Measurements from ENCODE around the gene DGKB. TPM values are rescaled to one million over a fixed set of nuclear protein-coding genes. Genes with fewer than 3 reads are reported as not detected.

The DGKB gene
- total RNA-seq, 2 donors from 2014 or later, result not detected

- no peak for ATAC-seq (replicated peaks)
- H3K4me3 Mint-ChIP-seq, result no peak overlapping the region
- H3K9me3 Mint-ChIP-seq, result no peaks in the 10 kb centered on the region
These were observed 488.1 kb downstream of the DGKB start for GRCh38 chr7:14414274-14414986.

GRCh38 chr7:14407246-14408015 lies 495.1 kb downstream of the DGKB start:
- no peaks in the 10 kb centered on the region for H3K9me3 Mint-ChIP-seq
- no peak overlapping the region for H3K4me3 Mint-ChIP-seq
- no peaks in the 10 kb centered on the region for H3K4me1 Mint-ChIP-seq
- H3K27ac Mint-ChIP-seq, result no peak overlapping the region
- no peaks in the 10 kb centered on the region for H3K36me3 Mint-ChIP-seq (ENCODE audit: low read depth)
- no peaks in the 10 kb centered on the region for H3K27me3 Mint-ChIP-seq
- no peak for ATAC-seq (replicated peaks)

More at GRCh38 chr7:14414274-14414986, 488.1 kb downstream of the DGKB start:
- no peak overlapping the region for H3K27ac Mint-ChIP-seq
- no peaks in the 10 kb centered on the region for H3K36me3 Mint-ChIP-seq (ENCODE audit: low read depth)
- H3K27me3 Mint-ChIP-seq, result no peaks in the 10 kb centered on the region
- no peaks in the 10 kb centered on the region for H3K4me1 Mint-ChIP-seq

- Mint-ChIP-seq H3K9me3 (no peaks in the 10 kb centered on the region), H3K36me3 (ENCODE audit: low read depth) (no peaks in the 10 kb centered on the region), H3K4me3 (no peak overlapping the region), H3K4me1 (no peaks in the 10 kb centered on the region), H3K27ac (no peak overlapping the region), H3K27me3 (no peaks in the 10 kb centered on the region)
- ATAC-seq (replicated peaks), result peak; percentile 79
These were observed 499.0 kb downstream of the DGKB start for GRCh38 chr7:14403587-14403986.

GRCh38 chr7:14400271-14400670 lies 502.3 kb downstream of the DGKB start:
- no peak overlapping the region for H3K27ac Mint-ChIP-seq
- no peak overlapping the region for H3K4me3 Mint-ChIP-seq
- ATAC-seq (replicated peaks), result no peak
- no peaks in the 10 kb centered on the region for H3K27me3 Mint-ChIP-seq
- no peaks in the 10 kb centered on the region for H3K36me3 Mint-ChIP-seq (ENCODE audit: low read depth)
- H3K9me3 Mint-ChIP-seq, result no peaks in the 10 kb centered on the region
- H3K4me1 Mint-ChIP-seq, result no peaks in the 10 kb centered on the region

GRCh38 chr7:14398526-14398925 lies 504.0 kb downstream of the DGKB start:
- Mint-ChIP-seq H3K27ac (no peak overlapping the region), H3K27me3 (no peaks in the 10 kb centered on the region), H3K9me3 (no peaks in the 10 kb centered on the region), H3K4me1 (no peaks in the 10 kb centered on the region), H3K4me3 (no peak overlapping the region), H3K36me3 (ENCODE audit: low read depth) (no peaks in the 10 kb centered on the region)
- no peak for ATAC-seq (replicated peaks)

DNA sequence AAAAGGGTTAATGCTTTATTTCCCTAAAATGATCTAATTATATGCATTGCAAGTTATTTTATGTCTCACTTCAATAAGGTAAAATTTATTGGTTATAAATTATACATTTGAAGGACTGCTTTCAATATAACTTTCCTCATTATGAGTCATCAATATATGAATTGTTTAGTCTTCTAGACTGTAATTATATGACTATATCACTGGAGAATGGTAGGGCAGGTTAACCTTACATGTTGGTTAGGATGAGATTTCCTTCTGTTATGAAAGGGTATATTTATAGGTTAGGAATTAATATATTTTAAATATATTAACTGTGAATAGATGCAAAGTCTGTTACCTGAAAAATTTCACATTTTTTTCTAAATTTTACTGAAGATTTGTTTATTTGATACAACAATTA lies 506.7 kb downstream of the DGKB start:
- Mint-ChIP-seq H3K4me1 (no peaks in the 10 kb centered on the region), H3K36me3 (ENCODE audit: low read depth) (no peaks in the 10 kb centered on the region), H3K27ac (no peak overlapping the region), H3K4me3 (no peak overlapping the region), H3K9me3 (no peaks in the 10 kb centered on the region), H3K27me3 (no peaks in the 10 kb centered on the region)
- ATAC-seq (replicated peaks), result no peak

- Mint-ChIP-seq H3K4me3 (no peak overlapping the region), H3K36me3 (ENCODE audit: low read depth) (no peaks in the 10 kb centered on the region), H3K27ac (no peak overlapping the region), H3K27me3 (no peaks in the 10 kb centered on the region), H3K4me1 (no peaks in the 10 kb centered on the region), H3K9me3 (no peaks in the 10 kb centered on the region)
- no peak for ATAC-seq (replicated peaks)
These were observed 507.8 kb downstream of the DGKB start for GRCh38 chr7:14394786-14395185.

DNA sequence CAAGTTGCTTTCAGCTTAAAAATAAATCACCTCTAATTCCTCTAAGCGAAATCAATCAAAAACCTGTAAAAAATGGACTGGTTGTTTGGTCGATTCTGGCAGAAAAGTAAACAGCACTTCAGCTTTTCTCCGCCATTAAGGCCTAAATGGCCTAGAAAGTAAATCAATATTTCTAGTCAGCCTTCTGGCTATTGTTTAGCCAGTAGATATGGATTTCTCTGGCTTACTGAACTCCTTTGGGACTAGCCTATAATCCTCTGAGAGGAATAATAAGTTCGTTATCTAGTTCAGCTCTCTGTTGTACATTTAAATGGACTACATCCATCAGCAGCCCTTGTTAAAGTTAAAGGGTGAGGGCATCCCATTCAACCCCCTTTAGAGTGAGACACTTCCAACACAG lies 513.0 kb downstream of the DGKB start:
- Mint-ChIP-seq H3K4me1 (no peaks in the 10 kb centered on the region), H3K4me3 (no peak overlapping the region), H3K27ac (no peak overlapping the region), H3K9me3 (no peaks in the 10 kb centered on the region), H3K36me3 (ENCODE audit: low read depth) (no peaks in the 10 kb centered on the region), H3K27me3 (no peaks in the 10 kb centered on the region)
- ATAC-seq (replicated peaks), result no peak

DNA sequence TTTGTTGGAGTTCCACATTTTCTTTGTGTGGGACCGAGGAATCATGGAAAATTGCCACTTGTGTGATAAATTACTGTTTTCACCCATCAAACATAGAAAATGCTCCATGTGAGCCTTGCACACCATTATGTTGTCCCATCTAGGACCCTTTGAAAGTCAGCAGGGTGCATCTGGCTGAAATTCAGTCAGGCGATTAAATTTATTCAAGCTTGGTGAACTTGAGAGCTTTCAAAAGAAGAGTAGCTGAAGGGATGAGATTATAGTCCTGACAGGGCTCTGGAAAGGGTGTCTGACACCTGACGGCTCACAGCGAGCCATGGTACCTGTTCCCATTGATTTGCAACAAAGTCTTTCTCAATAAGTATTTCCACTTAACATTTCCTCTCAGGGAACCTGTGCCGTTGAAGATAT lies 513.4 kb downstream of the DGKB start:
- Mint-ChIP-seq H3K36me3 (ENCODE audit: low read depth) (no peaks in the 10 kb centered on the region), H3K9me3 (no peaks in the 10 kb centered on the region), H3K4me1 (no peaks in the 10 kb centered on the region), H3K27ac (no peak overlapping the region), H3K4me3 (no peak overlapping the region), H3K27me3 (no peaks in the 10 kb centered on the region)
- ATAC-seq (replicated peaks), result no peak

- H3K36me3 Mint-ChIP-seq (ENCODE audit: low read depth), result no peaks in the 10 kb centered on the region
These were observed 517.5 kb downstream of the DGKB start for GRCh38 chr7:14385074-14385473.

GRCh38 chr7:14381936-14382335 lies 520.6 kb downstream of the DGKB start:
- no peaks in the 10 kb centered on the region for H3K9me3 Mint-ChIP-seq
- ATAC-seq (replicated peaks), result no peak
- H3K4me3 Mint-ChIP-seq, result no peak overlapping the region
- H3K27ac Mint-ChIP-seq, result no peak overlapping the region
- no peaks in the 10 kb centered on the region for H3K27me3 Mint-ChIP-seq
- no peaks in the 10 kb centered on the region for H3K36me3 Mint-ChIP-seq (ENCODE audit: low read depth)
- H3K4me1 Mint-ChIP-seq, result no peaks in the 10 kb centered on the region

More at GRCh38 chr7:14385074-14385473, 517.5 kb downstream of the DGKB start:
- H3K27ac Mint-ChIP-seq, result no peak overlapping the region
- H3K9me3 Mint-ChIP-seq, result no peaks in the 10 kb centered on the region
- H3K4me1 Mint-ChIP-seq, result no peaks in the 10 kb centered on the region
- H3K27me3 Mint-ChIP-seq, result no peaks in the 10 kb centered on the region
- no peak for ATAC-seq (replicated peaks)
- no peak overlapping the region for H3K4me3 Mint-ChIP-seq

- H3K27ac Mint-ChIP-seq, result no peak overlapping the region
- H3K27me3 Mint-ChIP-seq, result no peaks in the 10 kb centered on the region
- ATAC-seq (replicated peaks), result no peak
- no peak overlapping the region for H3K4me3 Mint-ChIP-seq
- no peaks in the 10 kb centered on the region for H3K36me3 Mint-ChIP-seq (ENCODE audit: low read depth)
- H3K9me3 Mint-ChIP-seq, result no peaks in the 10 kb centered on the region
- H3K4me1 Mint-ChIP-seq, result no peaks in the 10 kb centered on the region
These were observed 521.2 kb downstream of the DGKB start for GRCh38 chr7:14381306-14381705.

- H3K27me3 Mint-ChIP-seq, result no peaks in the 10 kb centered on the region
- H3K36me3 Mint-ChIP-seq (ENCODE audit: low read depth), result no peaks in the 10 kb centered on the region
- ATAC-seq (replicated peaks), result no peak
- H3K4me1 Mint-ChIP-seq, result no peaks in the 10 kb centered on the region
- H3K27ac Mint-ChIP-seq, result no peak overlapping the region
- H3K4me3 Mint-ChIP-seq, result no peak overlapping the region
- no peaks in the 10 kb centered on the region for H3K9me3 Mint-ChIP-seq
These were observed 521.7 kb downstream of the DGKB start for GRCh38 chr7:14380881-14381280.

GRCh38 chr7:14377646-14378266 lies 524.8 kb downstream of the DGKB start:
- Mint-ChIP-seq H3K36me3 (ENCODE audit: low read depth) (no peaks in the 10 kb centered on the region), H3K27me3 (no peaks in the 10 kb centered on the region), H3K27ac (no peak overlapping the region)

DNA sequence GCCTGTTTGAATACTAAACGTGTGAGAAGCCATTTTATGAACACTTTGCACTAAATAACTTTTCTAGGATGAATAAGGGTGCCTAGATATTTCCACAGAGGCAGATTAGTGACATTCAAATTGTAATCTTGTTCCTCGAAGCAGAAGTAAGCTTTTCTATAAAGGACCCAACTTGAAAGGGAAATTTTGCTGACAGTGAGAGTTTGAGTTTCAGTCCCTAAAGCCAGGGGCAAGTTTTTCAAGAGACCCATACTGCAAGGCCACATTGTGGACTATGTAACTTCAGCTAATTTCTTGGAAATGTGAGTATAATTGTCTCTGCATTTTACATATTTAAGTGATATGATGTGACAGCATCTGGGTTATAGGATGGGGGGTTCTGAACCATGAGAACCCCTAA lies 525.8 kb downstream of the DGKB start:
- ATAC-seq (replicated peaks), result no peak
- H3K9me3 Mint-ChIP-seq, result no peaks in the 10 kb centered on the region
- H3K36me3 Mint-ChIP-seq (ENCODE audit: low read depth), result no peaks in the 10 kb centered on the region

More at GRCh38 chr7:14377646-14378266, 524.8 kb downstream of the DGKB start:
- H3K4me3 Mint-ChIP-seq, result no peak overlapping the region
- no peaks in the 10 kb centered on the region for H3K4me1 Mint-ChIP-seq
- no peaks in the 10 kb centered on the region for H3K9me3 Mint-ChIP-seq
- no peak for ATAC-seq (replicated peaks)

More for the DNA sequence above, 525.8 kb downstream of the DGKB start:
- Mint-ChIP-seq H3K27ac (no peak overlapping the region), H3K4me1 (no peaks in the 10 kb centered on the region), H3K4me3 (no peak overlapping the region), H3K27me3 (no peaks in the 10 kb centered on the region)
